ENCODE results near the gene SLC25A34. TPM values are rescaled to one million over a fixed set of nuclear protein-coding genes. Genes with fewer than 3 reads are reported as not detected.

Gene SLC25A34
- total RNA-seq, 1 donor from 2014 or later, result 3.0 TPM

DNA sequence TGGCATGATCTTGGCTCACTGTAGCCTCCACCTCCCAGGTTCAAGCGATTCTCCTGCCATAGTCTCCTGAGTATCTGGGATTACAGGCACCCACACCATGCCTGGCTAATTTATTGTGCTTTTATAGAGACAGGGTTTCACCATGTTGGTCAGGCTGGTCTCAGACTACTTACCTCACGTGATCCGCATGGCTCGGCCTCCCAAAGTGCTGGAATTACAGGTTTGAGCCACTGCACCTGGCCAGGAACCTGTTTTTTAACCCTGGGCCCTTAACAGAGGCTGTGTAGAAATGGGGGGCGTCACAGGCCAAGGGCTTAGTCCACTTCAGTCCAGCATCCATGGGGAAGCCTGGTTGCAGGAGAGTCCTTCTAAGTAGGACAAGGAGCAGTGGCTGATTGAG, 31.9 kb downstream of the SLC25A34 start:
- Histone ChIP-seq H3K27me3 (no peaks in the 10 kb centered on the region), H3K36me3 (peaks cover 25% of the 10 kb centered on the region), H3K4me3 (no peak overlapping the region), H3K4me1 (no peaks in the 10 kb centered on the region), H3K27ac (no peak overlapping the region), H3K9me3 (no peaks in the 10 kb centered on the region)
- intact Hi-C loops (cut with DNase I), result no loop called here
- ATAC-seq (no peak), DNase-seq (no peak)
- TF ChIP-seq, protein P1, sequence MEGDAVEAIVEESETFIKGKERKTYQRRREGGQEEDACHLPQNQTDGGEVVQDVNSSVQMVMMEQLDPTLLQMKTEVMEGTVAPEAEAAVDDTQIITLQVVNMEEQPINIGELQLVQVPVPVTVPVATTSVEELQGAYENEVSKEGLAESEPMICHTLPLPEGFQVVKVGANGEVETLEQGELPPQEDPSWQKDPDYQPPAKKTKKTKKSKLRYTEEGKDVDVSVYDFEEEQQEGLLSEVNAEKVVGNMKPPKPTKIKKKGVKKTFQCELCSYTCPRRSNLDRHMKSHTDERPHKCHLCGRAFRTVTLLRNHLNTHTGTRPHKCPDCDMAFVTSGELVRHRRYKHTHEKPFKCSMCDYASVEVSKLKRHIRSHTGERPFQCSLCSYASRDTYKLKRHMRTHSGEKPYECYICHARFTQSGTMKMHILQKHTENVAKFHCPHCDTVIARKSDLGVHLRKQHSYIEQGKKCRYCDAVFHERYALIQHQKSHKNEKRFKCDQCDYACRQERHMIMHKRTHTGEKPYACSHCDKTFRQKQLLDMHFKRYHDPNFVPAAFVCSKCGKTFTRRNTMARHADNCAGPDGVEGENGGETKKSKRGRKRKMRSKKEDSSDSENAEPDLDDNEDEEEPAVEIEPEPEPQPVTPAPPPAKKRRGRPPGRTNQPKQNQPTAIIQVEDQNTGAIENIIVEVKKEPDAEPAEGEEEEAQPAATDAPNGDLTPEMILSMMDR (IDR thresholded peaks at IDR 0.05), result no peak

DNA sequence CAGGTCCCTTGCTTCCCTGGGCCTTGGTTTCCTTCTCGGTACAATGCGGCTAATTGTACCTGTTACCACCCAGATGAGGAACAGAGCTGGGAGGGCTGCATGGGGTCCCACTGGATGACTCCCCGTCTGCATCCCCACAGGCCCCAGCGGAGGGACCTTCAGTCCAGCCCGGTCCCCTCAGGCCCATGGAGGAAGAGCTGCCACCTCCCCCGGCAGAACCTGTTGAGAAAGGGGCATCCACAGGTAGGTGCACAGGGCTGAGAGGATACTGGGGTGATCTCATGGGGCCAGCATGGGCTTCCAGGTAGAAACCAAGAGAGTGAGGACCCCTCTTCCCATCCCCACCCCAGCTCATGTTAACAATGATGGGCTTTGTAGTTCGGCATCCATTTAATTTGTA, 32.3 kb downstream of the SLC25A34 start:
- Histone ChIP-seq H3K9me3 (no peaks in the 10 kb centered on the region), H3K36me3 (peaks cover 26% of the 10 kb centered on the region), H3K4me1 (no peaks in the 10 kb centered on the region), H3K27ac (no peak overlapping the region), H3K4me3 (no peak overlapping the region), H3K27me3 (no peaks in the 10 kb centered on the region)
- no peak for DNase-seq
- intact Hi-C loops (cut with DNase I), result no loop called here
- ATAC-seq, result no peak
- TF ChIP-seq, protein P1 (IDR thresholded peaks at IDR 0.05), result no peak

DNA sequence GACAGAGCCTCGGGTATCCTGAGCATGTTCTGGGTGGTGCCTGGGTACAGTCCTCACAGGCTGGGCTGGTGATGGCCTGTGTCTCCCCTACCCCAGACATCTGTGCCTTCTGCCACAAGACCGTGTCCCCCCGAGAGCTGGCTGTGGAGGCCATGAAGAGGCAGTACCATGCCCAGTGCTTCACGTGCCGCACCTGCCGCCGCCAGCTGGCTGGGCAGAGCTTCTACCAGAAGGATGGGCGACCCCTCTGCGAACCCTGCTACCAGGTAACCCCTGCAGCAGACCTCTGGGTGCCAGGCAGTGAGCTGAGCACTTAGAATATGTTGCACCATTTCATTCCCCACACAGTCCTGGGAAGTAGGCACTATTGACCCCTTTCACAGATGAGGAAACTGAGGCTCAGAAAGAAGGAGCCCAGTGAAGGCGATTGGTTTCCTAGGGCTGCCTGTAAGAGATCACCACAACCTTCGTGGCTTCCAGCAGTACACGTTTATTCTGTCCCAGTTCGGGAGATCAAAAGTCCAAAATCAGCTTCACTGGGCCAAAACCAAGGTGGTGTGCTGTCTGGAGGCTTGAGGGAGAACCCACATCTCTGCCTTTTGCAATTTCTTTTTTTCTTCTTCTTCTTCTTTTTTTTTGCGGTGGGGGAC, 34.4 kb downstream of the SLC25A34 start:
- no peak for DNase-seq
- Histone ChIP-seq H3K9me3 (no peaks in the 10 kb centered on the region), H3K4me3 (no peak overlapping the region), H3K4me1 (no peaks in the 10 kb centered on the region), H3K27me3 (no peaks in the 10 kb centered on the region), H3K27ac (no peak overlapping the region), H3K36me3 (peaks cover 35% of the 10 kb centered on the region)
- TF ChIP-seq, protein P1 (IDR thresholded peaks at IDR 0.05), result no peak
- intact Hi-C loops (cut with DNase I), result no loop called here
- peak; percentile 27 for ATAC-seq

DNA sequence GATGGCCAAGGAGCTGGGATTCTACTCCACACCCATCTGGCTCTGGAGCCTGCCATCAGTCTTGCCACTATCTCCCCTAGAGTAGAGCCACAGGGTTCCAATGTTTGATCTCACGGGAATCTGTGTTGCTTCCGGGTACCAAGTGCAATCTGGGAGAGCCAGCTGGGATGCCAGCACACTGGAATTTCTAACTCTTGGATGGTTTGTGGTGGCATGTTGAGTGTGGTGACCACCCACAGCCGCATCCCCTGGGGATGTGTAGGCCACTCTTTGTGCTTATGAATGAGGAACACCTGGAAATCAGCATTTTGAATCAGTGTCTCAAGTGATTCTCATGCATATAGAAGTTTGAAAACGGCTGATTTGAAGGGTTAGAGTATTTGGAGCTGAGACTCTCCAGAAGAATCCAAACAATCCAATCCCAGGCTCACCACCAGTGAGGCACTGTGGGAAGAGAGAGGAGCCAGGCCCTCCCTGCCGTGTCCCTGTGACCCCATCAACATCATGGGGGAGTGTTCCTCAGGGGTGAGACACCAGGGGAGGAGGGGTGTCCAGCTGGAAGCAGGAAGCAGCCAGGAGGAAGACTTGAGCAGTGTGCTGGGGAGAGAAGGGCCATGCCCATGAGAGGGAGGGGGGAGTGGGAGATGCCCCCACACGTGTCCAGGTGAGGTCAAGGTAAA, 35.9 kb downstream of the SLC25A34 start:
- no peaks in the 10 kb centered on the region for H3K4me1 ChIP-seq
- no peaks in the 10 kb centered on the region for H3K27me3 ChIP-seq
- TF ChIP-seq, protein P1 (IDR thresholded peaks at IDR 0.05), result no peak
- ATAC-seq, result no peak
- DNase-seq, result no peak
- no peak overlapping the region for H3K27ac ChIP-seq
- no peaks in the 10 kb centered on the region for H3K9me3 ChIP-seq
- intact Hi-C loops (cut with DNase I), result no loop called here
- H3K36me3 ChIP-seq, result peaks cover 37% of the 10 kb centered on the region
- H3K4me3 ChIP-seq, result no peak overlapping the region

DNA sequence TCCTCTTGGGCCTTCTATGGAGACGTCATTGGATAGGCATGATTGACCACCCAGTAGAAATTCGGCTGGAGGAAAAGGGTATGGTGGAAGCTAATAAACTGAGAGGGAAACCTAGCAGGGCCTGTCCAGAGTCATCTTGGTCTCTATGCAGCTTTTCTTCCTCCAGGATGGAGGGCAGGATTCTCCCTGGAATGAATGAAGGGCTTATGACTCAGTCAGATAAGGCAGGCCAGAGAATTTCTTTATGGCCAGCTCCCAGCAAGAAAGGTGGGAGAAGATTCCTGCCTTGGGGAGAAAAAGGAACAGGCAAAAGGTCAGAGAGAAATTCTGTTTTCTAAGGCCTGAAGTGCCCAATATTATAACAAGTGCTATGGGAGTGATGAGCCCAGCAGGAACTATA, 39.6 kb downstream of the SLC25A34 start:
- H3K4me3 ChIP-seq, result no peak overlapping the region
- H3K27ac ChIP-seq, result no peak overlapping the region
- peaks cover 44% of the 10 kb centered on the region for H3K36me3 ChIP-seq
- no peak for DNase-seq
- no peak for ATAC-seq
- H3K9me3 ChIP-seq, result no peaks in the 10 kb centered on the region
- no peaks in the 10 kb centered on the region for H3K27me3 ChIP-seq
- intact Hi-C loops (cut with DNase I), result no loop called here
- TF ChIP-seq, protein P1 (IDR thresholded peaks at IDR 0.05), result no peak
- H3K4me1 ChIP-seq, result no peaks in the 10 kb centered on the region

Measured in upper lobe of right lung (tissue), 1 donor.